Transverse colon (tissue), 4 donors: ENCODE data around the gene SGTB. TPM values are rescaled to one million over a fixed set of nuclear protein-coding genes. Genes with fewer than 3 reads are reported as not detected.

Source experiments
- DNase-seq: peaks from one replicate; pipeline ENCODE4 v3.0.0-alpha.2; 2019
- H3K27ac ChIP-seq, 4 donors: fragments of 200-600 bp; sonication (generic); 2 replicates each; pipeline ENCODE4 v1.5.1; 2016 to 2018; ENCODE audit warnings: inconsistent platforms in 4 of 4
- H3K27me3 ChIP-seq: fragments of 200-600 bp; sonication (generic); 2 replicates; pipeline ENCODE4 v1.5.1; 2017; ENCODE audit warnings: inconsistent platforms
- H3K36me3 ChIP-seq, 4 donors: fragments of 200-600 bp; sonication (generic); 2 replicates each; pipeline ENCODE4 v1.5.1; 2017 to 2019; ENCODE audit warnings: inconsistent platforms in 4 of 4
- H3K4me1 ChIP-seq, 4 donors: fragments of 200-600 bp; sonication (generic); 2 replicates each; pipeline ENCODE4 v1.5.1; 2017 to 2020; ENCODE audit warnings: inconsistent platforms in 4 of 4
- H3K4me3 ChIP-seq, 4 donors: fragments of 200-600 bp; sonication (generic); 1 replicate in 1 of 4; 2 replicates in 3 of 4; pipeline versions ENCODE4 v1.5.1 to v1.6.1; 2017 to 2019; ENCODE audit warnings: inconsistent platforms in 4 of 4
- H3K9me3 ChIP-seq, 2 donors: fragments of 200-600 bp; sonication (generic); 2 replicates each; pipeline ENCODE4 v1.5.1; 2017 to 2019; ENCODE audit warnings: inconsistent platforms in 2 of 2
- CTCF ChIP-seq, 5 experiments: fragments of 200-600 bp in 3 of 5; fragments of 450-650 bp in 2 of 5; sonication (generic) in 3 of 5; IDR thresholded peaks; 1 replicate in 2 of 5; 2 replicates in 3 of 5; pipeline ENCODE4 v1.5.1; 2016 to 2017; ENCODE audit warnings: antibody characterized with exemption in 5 of 5, inconsistent platforms in 3 of 5, mild to moderate bottlenecking in 2 of 5, moderate library complexity in 1 of 5
- EP300 ChIP-seq: sonication (generic); formaldehyde crosslinking; IDR thresholded peaks from one replicate; pipeline ENCODE4 v1.6.1; 2017; ENCODE audit warnings: antibody characterized with exemption, low read depth
- POLR2A ChIP-seq: fragments of 450-650 bp; IDR thresholded peaks from one replicate; pipeline ENCODE4 v1.6.1; 2016; ENCODE audit warnings: antibody characterized with exemption, mild to moderate bottlenecking, moderate library complexity
- POLR2AphosphoS5 ChIP-seq, 3 donors: sonication (generic); formaldehyde crosslinking; IDR thresholded peaks; one replicate each; pipeline ENCODE4 v1.6.1; 2016; ENCODE audit warnings: antibody characterized with exemption in 3 of 3
- WGBS, 2 donors: methylation state at CpG; one replicate each; pipeline ENCODE4 v1.1.5; 2018; ENCODE audit warnings: low coverage in 1 of 2; 5-methylcytosine and 5-hydroxymethylcytosine counted together
- in situ Hi-C, 4 donors: fragments of 200-750 bp; cut with MboI; loops; one replicate each; pipeline versions ENCODE4 v1.15.0 to v1.15.1; 2017; ENCODE audit warnings: low sequenced_read_pairs in 3 of 4, low pct_ligation_motif_present in 1 of 4, low pct_unique_long_range_greater_than_20kb in 1 of 4
- intact Hi-C: fragments of 100-400 bp; cut with DNase I; formaldehyde crosslinking; loops from one replicate; pipeline ENCODE4 v1.15.1; 2023; ENCODE audit warnings: low total_unique reads
- total RNA-seq, 4 donors: library from RNA; depleted of rRNA; stranded (reverse); fragments of >200 nt; gene quantifications; one replicate each; pipeline ENCODE4 v1.1.0, GENCODE V29; 2016

SGTB gene
- total RNA-seq, 4 donors from 2014 or later = 0.37 to 9.2 (median 4.0) TPM

DNA sequence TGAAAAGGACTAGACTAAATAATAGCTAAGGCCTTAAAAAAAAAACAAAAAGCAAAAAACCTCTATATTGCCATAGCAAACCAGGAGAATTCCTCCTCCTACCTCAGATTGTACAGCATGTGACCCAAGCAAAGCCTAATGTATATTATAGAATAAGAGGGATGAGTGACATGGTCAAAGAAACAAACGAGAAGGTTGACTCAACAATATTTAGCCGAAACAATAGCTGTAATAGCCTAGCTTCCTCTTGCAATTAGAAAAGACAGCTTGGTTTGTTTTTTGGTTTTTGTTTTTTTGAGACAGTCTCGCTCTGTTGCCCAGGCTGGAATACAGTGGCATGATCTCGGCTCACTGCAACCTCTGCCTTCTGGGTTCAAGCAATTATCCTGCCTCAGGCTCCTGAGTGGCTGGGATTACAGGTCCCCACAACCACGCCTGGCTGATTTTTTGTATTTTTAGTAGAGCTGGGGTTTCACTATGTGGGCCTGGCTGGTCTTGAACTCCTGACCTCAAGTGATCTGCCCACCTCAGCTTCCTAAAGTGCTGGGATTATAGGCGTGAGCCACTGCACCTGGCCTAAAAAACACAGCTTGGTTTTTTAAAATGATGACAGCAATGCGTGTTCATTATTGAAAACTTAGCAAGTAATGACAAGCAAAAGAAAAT lies 5.7 kb upstream of the SGTB start:
- in situ Hi-C loops = loop anchor here in 2 of 4 donors (25.0 kb wide), 2 partner anchors 410 to 435 kb away; partner anchors contain the start of gene SREK1 (in 1 of the 2)

GRCh38 chr5:65722575-65723403 lies 880 bp upstream of the SGTB start:
- in situ Hi-C loops (no loop called here), intact Hi-C loops (no loop called here)
- H3K27me3 ChIP-seq = no peaks in the 10 kb centered on the region
- H3K9me3 ChIP-seq = no peaks in the 10 kb centered on the region
- peaks cover 0 to 14% (median 3%) of the 10 kb centered on the region in 4 donors for H3K4me1 ChIP-seq
- H3K36me3 ChIP-seq = no peaks in the 10 kb centered on the region
- 7 to 8% methylated on average over 11 to 28 of the region's 28 CpGs for WGBS, 2 donors
- no peak for DNase-seq
- peak overlapping the region; percentile 68 to 98 (median 88) for H3K4me3 ChIP-seq
- TF ChIP-seq POLR2A (no peak), POLR2AphosphoS5 (IDR thresholded peaks at IDR 0.05) (no peak), EP300 (no peak), CTCF (IDR thresholded peaks at IDR 0.05) (no peak)
- peak overlapping the region; percentile 76 to 87 (median 84) for H3K27ac ChIP-seq

More for the DNA sequence above, 5.7 kb upstream of the SGTB start:
- intact Hi-C loops = no loop called here
- Histone ChIP-seq H3K27me3 (no peaks in the 10 kb centered on the region), H3K4me1 (peaks cover 0 to 4% (median 2%) of the 10 kb centered on the region in 4 donors), H3K4me3 (no peak overlapping the region), H3K36me3 (no peaks in the 10 kb centered on the region), H3K27ac (no peak overlapping the region), H3K9me3 (no peaks in the 10 kb centered on the region)
- DNase-seq = no peak
- no peak for TF ChIP-seq POLR2AphosphoS5 (IDR thresholded peaks at IDR 0.05)
- no peak for TF ChIP-seq CTCF (IDR thresholded peaks at IDR 0.05)
- TF ChIP-seq EP300 = no peak
- TF ChIP-seq POLR2A = no peak
- WGBS, 2 donors = 87 to 89% methylated on average over 5 to 7 of the region's 7 CpGs

- intact Hi-C loops (no loop called here), in situ Hi-C loops (no loop called here)
- H3K4me3 ChIP-seq = peak overlapping the region; percentile 87 to 98 (median 89)
- DNase-seq = peak; percentile 55
- no peaks in the 10 kb centered on the region for H3K27me3 ChIP-seq
- H3K36me3 ChIP-seq = no peaks in the 10 kb centered on the region
- no peak for TF ChIP-seq POLR2A
- TF ChIP-seq CTCF (IDR thresholded peaks at IDR 0.05) = no peak
- no peak for TF ChIP-seq POLR2AphosphoS5 (IDR thresholded peaks at IDR 0.05)
- TF ChIP-seq EP300 = no peak
- peak overlapping the region; percentile 74 to 87 (median 84) for H3K27ac ChIP-seq
- H3K9me3 ChIP-seq = no peaks in the 10 kb centered on the region
- 4 to 7% methylated on average over 10 to 19 of the region's 19 CpGs for WGBS, 2 donors
- peaks cover 0 to 14% (median 3%) of the 10 kb centered on the region in 4 donors for H3K4me1 ChIP-seq
These were observed 724 bp downstream of the SGTB start for GRCh38 chr5:65721050-65721719.
